WTC11 (cell line): ENCODE measurements around the gene LAMC1. TPM values are rescaled to one million over a fixed set of nuclear protein-coding genes. Genes with fewer than 3 reads are reported as not detected.

Source experiments
- ATAC-seq: fragments of 200-7000 bp; cut with Tn5 transposase; 2 replicates; pipeline ENCODE4 v1.10.0; 2021; ENCODE audit warnings: mild to moderate bottlenecking, moderate library complexity
- CTCF ChIA-PET: fragments of 300-600 bp; sonication (Branson Sonifier 250); formaldehyde crosslinking; loops from one replicate; lab custom pipeline; 2021; ENCODE audit warnings: antibody characterized with exemption; lab: Charles Lee
- POLR2A ChIA-PET: fragments of 350-600 bp; sonication (Branson Sonifier 250); formaldehyde crosslinking; loops from one replicate; lab custom pipeline; 2021; ENCODE audit warnings: antibody characterized with exemption; lab: Charles Lee
- DNase-seq: peaks from one replicate; pipeline ENCODE4 v3.0.0; 2021; ENCODE audit warnings: low spot score
- H3K27ac Mint-ChIP-seq: 2 replicates; pipeline ENCODE4 v1.8.0; 2021; ENCODE audit warnings: mixed read lengths
- H3K27me3 Mint-ChIP-seq: 2 replicates; pipeline ENCODE4 v1.8.0; 2021; ENCODE audit warnings: low read depth, mild to moderate bottlenecking, moderate library complexity, mixed read lengths
- H3K36me3 Mint-ChIP-seq: 2 replicates; pipeline ENCODE4 v1.8.0; 2021; ENCODE audit warnings: mixed read lengths
- H3K4me1 Mint-ChIP-seq: 2 replicates; pipeline ENCODE4 v1.8.0; 2022; ENCODE audit warnings: mixed read lengths
- H3K4me3 Mint-ChIP-seq: 2 replicates; pipeline ENCODE4 v1.8.0; 2021; ENCODE audit warnings: mild to moderate bottlenecking, moderate library complexity, mixed read lengths
- H3K9me3 Mint-ChIP-seq: 2 replicates; pipeline ENCODE4 v1.8.0; 2021; ENCODE audit warnings: mixed read lengths
- AFF4 ChIP-seq: sonication (generic); formaldehyde crosslinking; IDR thresholded peaks from 2 replicates; pipeline ENCODE4 v1.8.1; 2023; ENCODE audit warnings: mild to moderate bottlenecking, missing genetic modification reagents, borderline replicate concordance
- ARID4B ChIP-seq: sonication (generic); formaldehyde crosslinking; IDR thresholded peaks from 2 replicates; pipeline ENCODE4 v1.8.0; 2023; ENCODE audit warnings: missing genetic modification reagents, mild to moderate bottlenecking, borderline replicate concordance
- ATF6 ChIP-seq: sonication (generic); formaldehyde crosslinking; IDR thresholded peaks from 2 replicates; pipeline ENCODE4 v1.8.1; 2023; ENCODE audit warnings: mild to moderate bottlenecking, missing genetic modification reagents
- GTF2I ChIP-seq: fragments of 250-450 bp; sonication (Bioruptor Pico); conservative IDR thresholded peaks from 2 replicates; pipeline ENCODE4 v1.4.0; 2021; ENCODE audit warnings: mild to moderate bottlenecking
- KAT7 ChIP-seq: sonication (generic); formaldehyde crosslinking; IDR thresholded peaks from 2 replicates; pipeline ENCODE4 v1.8.1; 2023; ENCODE audit warnings: missing genetic modification reagents, mild to moderate bottlenecking, borderline replicate concordance
- MLX ChIP-seq: sonication (generic); formaldehyde crosslinking; IDR thresholded peaks from 2 replicates; pipeline ENCODE4 v1.8.1; 2023; ENCODE audit warnings: mild to moderate bottlenecking, missing genetic modification reagents, moderate library complexity
- PRDM15 ChIP-seq: sonication (generic); formaldehyde crosslinking; IDR thresholded peaks from 2 replicates; pipeline ENCODE4 v1.8.0; 2022; ENCODE audit warnings: missing genetic modification reagents
- TP53 ChIP-seq: sonication (generic); formaldehyde crosslinking; IDR thresholded peaks from 2 replicates; pipeline ENCODE4 v1.8.1; 2023; ENCODE audit warnings: mild to moderate bottlenecking, missing genetic modification reagents
- USF1 ChIP-seq: sonication (generic); formaldehyde crosslinking; IDR thresholded peaks from 2 replicates; pipeline ENCODE4 v1.8.0; 2022; ENCODE audit warnings: mild to moderate bottlenecking, missing genetic modification reagents
- total RNA-seq: library from RNA; stranded (reverse); gene quantifications from 3 replicates; pipeline ENCODE4 v1.2.3, GENCODE V29; 2021

Gene LAMC1
- total RNA-seq, 1 experiment from 2014 or later: 162 TPM

- TF ChIP-seq ARID4B (CRISPR knock-in tag) (no peak), KAT7 (CRISPR knock-in tag) (no peak), USF1 (no peak)
- TF ChIP-seq, all 79 proteins: peak for 0
Measured at GRCh38 chr1:183093786-183094298, 70.6 kb downstream of the LAMC1 start (continued).

GRCh38 chr1:183094351-183094750, 71.1 kb downstream of the LAMC1 start:
- Mint-ChIP-seq H3K4me1 (peaks cover 47% of the 10 kb centered on the region), H3K9me3 (no peaks in the 10 kb centered on the region), H3K27me3 (no peaks in the 10 kb centered on the region), H3K4me3 (no peak overlapping the region), H3K27ac (peak overlapping the region; percentile 7; the same call in 1 of the 2 replicates), H3K36me3 (no peaks in the 10 kb centered on the region)
- no peak for ATAC-seq
- POLR2A ChIA-PET: no interaction called here
- no peak for DNase-seq
- CTCF ChIA-PET: no interaction called here
- TF ChIP-seq ATF6 (CRISPR knock-in tag): no peak
- TF ChIP-seq GTF2I (CRISPR knock-in tag): no peak
- TF ChIP-seq PRDM15 (CRISPR knock-in tag): no peak
- no peak for TF ChIP-seq ARID4B (CRISPR knock-in tag)
- TF ChIP-seq AFF4 (CRISPR knock-in tag): no peak
- no peak for TF ChIP-seq MLX (CRISPR knock-in tag)
- no peak for TF ChIP-seq TP53 (CRISPR knock-in tag)
